Measurements from ENCODE around the gene FRMPD3.

- TF ChIP-seq CTCF (conservative IDR thresholded peaks at IDR 0.05) (no peak), EZH2 (IDR thresholded peaks at IDR 0.05; ENCODE audit: low read depth) (no peak)
Observed at GRCh38 chrX:107454302-107454701, 4.8 kb downstream of the FRMPD3 start.
